GM18519 (cell line): ENCODE data around the gene OR6C65.

ENCODE experiments used
- ATAC-seq: cut with Tn5 transposase; IDR thresholded peaks from one replicate; pipeline ENCODE4 v1.9.1; 2021; ENCODE audit warnings: mild to moderate bottlenecking, moderate library complexity; ENCODE audit not compliant: unreplicated experiment, low FRiP score

The OR6C65 gene

DNA sequence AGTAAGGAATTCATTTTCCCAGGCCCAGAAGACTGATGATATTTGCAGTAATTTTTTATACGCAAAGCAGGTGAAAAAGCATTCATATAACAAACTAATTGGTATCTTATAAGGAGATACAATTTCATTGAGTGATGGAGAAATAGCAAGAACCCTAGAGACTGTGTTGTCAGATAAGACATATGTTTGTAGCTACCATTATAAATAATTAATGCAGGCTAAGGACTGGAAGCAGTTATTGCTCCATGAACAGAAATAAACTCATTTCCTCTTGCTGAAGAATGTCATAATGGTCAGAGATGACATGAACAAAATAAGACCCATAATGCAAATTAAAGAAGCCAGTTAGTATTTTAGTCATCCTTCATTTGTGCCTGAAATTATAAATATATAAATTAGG, 45.0 kb downstream of the OR6C65 start:
- ATAC-seq: no peak

DNA sequence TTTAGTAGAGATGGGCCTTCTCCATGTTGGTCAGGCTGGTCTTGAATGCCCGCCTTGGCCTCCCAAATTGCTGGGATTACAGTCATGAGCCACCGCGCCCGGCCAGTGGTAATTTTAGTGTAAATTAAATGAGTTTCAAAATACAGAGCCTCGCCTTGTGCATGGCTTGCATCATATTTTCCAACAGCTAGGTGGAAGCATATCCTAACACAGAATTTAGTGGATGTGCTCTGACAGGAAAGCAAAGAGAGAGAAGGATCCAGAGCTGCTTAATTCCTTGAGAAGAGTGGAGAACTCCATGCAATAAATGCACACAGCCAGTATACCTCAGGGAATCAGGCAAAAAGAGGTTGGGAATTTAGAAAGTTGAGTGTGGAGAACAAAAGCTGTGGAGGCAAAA, 46.0 kb downstream of the OR6C65 start:
- no peak for ATAC-seq

DNA sequence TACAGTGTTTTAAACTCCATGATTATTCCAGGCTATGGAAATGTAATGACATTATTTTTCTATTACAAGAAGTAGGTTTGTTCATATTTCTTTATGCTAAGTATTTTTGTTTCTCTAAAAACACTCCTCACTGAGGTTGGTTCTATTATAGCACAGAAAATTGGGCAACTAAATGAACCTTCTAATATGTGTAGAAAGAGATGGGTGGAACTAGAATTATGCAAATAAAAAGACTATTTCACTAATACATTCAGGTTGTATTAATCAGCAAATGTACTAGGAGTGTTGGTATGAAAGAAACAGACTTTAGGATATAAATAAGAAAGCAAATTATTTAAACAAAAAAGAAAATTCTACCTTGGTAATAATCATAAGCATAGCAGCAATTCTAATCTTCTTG, 48.5 kb downstream of the OR6C65 start:
- no peak for ATAC-seq
